COLO668 (cell line): ENCODE data around the gene SPATA6L.
A peak's percentile ranks its signal among the peaks of the same experiment; 100 is the strongest.
"Not testable (repeated sequence)": the region's sequence is repeated elsewhere in the genome, so short reads cannot be mapped to it uniquely, and the experiment has no call there.

Source experiments
- DNase-seq: peaks from one replicate; lab custom pipeline; 2025; ENCODE audit not compliant: unreplicated experiment; lab: John Stamatoyannopoulos, UW

SPATA6L gene

GRCh38 chr9:4678679-4679267 lies 12.5 kb upstream of the SPATA6L start:
- DNase-seq: no peak

GRCh38 chr9:4677392-4677791 lies 11.1 kb upstream of the SPATA6L start:
- DNase-seq: no peak

- no peak for DNase-seq
Observed at GRCh38 chr9:4674783-4675182, 8.5 kb upstream of the SPATA6L start.

GRCh38 chr9:4671737-4672136 lies 5.5 kb upstream of the SPATA6L start:
- DNase-seq: no peak

- no peak for DNase-seq
Observed at GRCh38 chr9:4670591-4670990, 4.3 kb upstream of the SPATA6L start.

- DNase-seq: no peak
Observed at GRCh38 chr9:4669890-4670289, 3.6 kb upstream of the SPATA6L start.

- no peak for DNase-seq
Observed at GRCh38 chr9:4668604-4669003, 2.3 kb upstream of the SPATA6L start.

- no peak for DNase-seq
Observed at GRCh38 chr9:4667681-4668080, 1.4 kb upstream of the SPATA6L start.

- DNase-seq: no peak
Observed at GRCh38 chr9:4665357-4665756, 923 bp downstream of the SPATA6L start.

- DNase-seq: no peak
Observed at GRCh38 chr9:4663956-4664355, 2.3 kb downstream of the SPATA6L start.

- DNase-seq: peak; percentile 62
Observed at GRCh38 chr9:4662989-4663792, 3.1 kb downstream of the SPATA6L start.

GRCh38 chr9:4662108-4662988 lies 3.9 kb downstream of the SPATA6L start, which contains the start of gene PLPP6:
Gene PLPP6 (plus strand): TSS chr9:4662294. CDS start chr9:4662376, 82 bp downstream.
- peak; percentile 94 for DNase-seq

GRCh38 chr9:4661611-4662010 lies 4.7 kb downstream of the SPATA6L start:
- no peak for DNase-seq

GRCh38 chr9:4661165-4661564 lies 5.1 kb downstream of the SPATA6L start:
- DNase-seq: no peak

GRCh38 chr9:4660665-4661064 lies 5.6 kb downstream of the SPATA6L start:
- DNase-seq: not testable (repeated sequence)

- peak; percentile 22 for DNase-seq
Observed at GRCh38 chr9:4657426-4658159, 8.7 kb downstream of the SPATA6L start.

- DNase-seq: no peak
Observed at GRCh38 chr9:4656621-4657020, 9.7 kb downstream of the SPATA6L start.

- DNase-seq: not testable (repeated sequence)
Observed at GRCh38 chr9:4656196-4656595, 10.1 kb downstream of the SPATA6L start.

GRCh38 chr9:4654538-4654937 lies 11.7 kb downstream of the SPATA6L start:
- DNase-seq: no peak

GRCh38 chr9:4654084-4654483 lies 12.2 kb downstream of the SPATA6L start:
- no peak for DNase-seq

GRCh38 chr9:4642351-4642750 lies 23.9 kb downstream of the SPATA6L start:
- DNase-seq: no peak
